Hepatocyte (in vitro differentiated cells): ENCODE results near the gene LCN1. TPM values are rescaled to one million over a fixed set of nuclear protein-coding genes. Genes with fewer than 3 reads are reported as not detected.

Experiments used
- DNase-seq: peaks from one replicate; pipeline ENCODE4 v3.0.0-alpha.2; 2016; ENCODE audit warnings: low spot score
- H2AFZ ChIP-seq: fragments of 200-600 bp; sonication (generic); 2 replicates; pipeline ENCODE4 v1.6.0; 2016; ENCODE audit warnings: antibody characterized with exemption, mild to moderate bottlenecking
- H3K27ac ChIP-seq: fragments of 200-600 bp; sonication (generic); 2 replicates; pipeline ENCODE4 v1.5.1; 2016; ENCODE audit warnings: mild to moderate bottlenecking
- H3K27me3 ChIP-seq: fragments of 200-600 bp; sonication (generic); 2 replicates; pipeline ENCODE4 v1.6.1; 2016
- H3K36me3 ChIP-seq: fragments of 200-600 bp; sonication (generic); replicated peaks from 2 replicates; pipeline ENCODE4 v1.5.1; 2016; ENCODE audit warnings: low read depth; ENCODE audit not compliant: insufficient read depth
- H3K4me1 ChIP-seq: fragments of 200-600 bp; sonication (generic); 2 replicates; pipeline ENCODE4 v1.5.1; 2016; ENCODE audit warnings: mild to moderate bottlenecking, moderate library complexity; ENCODE audit not compliant: insufficient read depth
- H3K4me2 ChIP-seq: fragments of 200-600 bp; sonication (generic); 2 replicates; pipeline ENCODE4 v1.6.0; 2016
- H3K4me3 ChIP-seq: fragments of 200-600 bp; sonication (generic); 2 replicates; pipeline ENCODE4 v1.5.1; 2016; ENCODE audit warnings: mild to moderate bottlenecking
- H3K79me2 ChIP-seq: fragments of 200-600 bp; sonication (generic); 2 replicates; pipeline ENCODE4 v1.6.0; 2017; ENCODE audit warnings: mild to moderate bottlenecking
- H3K9me2 ChIP-seq: fragments of 200-600 bp; sonication (generic); replicated peaks from 2 replicates; pipeline ENCODE4 v1.6.0; 2017; ENCODE audit warnings: mild to moderate bottlenecking; ENCODE audit not compliant: insufficient read depth
- H3K9me3 ChIP-seq: fragments of 200-600 bp; sonication (generic); 2 replicates; pipeline ENCODE4 v1.5.1; 2016; ENCODE audit warnings: low read depth, mild to moderate bottlenecking
- H4K20me1 ChIP-seq: fragments of 200-600 bp; sonication (generic); 2 replicates; pipeline ENCODE4 v1.6.0; 2016; ENCODE audit warnings: mild to moderate bottlenecking; ENCODE audit not compliant: insufficient read depth, poor library complexity, severe bottlenecking
- EZH2 ChIP-seq: fragments of 200-600 bp; sonication (generic); IDR thresholded peaks from 2 replicates; pipeline ENCODE4 v1.6.1; 2016; ENCODE audit warnings: antibody characterized with exemption, mild to moderate bottlenecking, borderline replicate concordance
- EZH2phosphoT487 ChIP-seq: fragments of 200-600 bp; sonication (generic); IDR thresholded peaks from one replicate; pipeline ENCODE4 v1.6.1; 2018; ENCODE audit warnings: antibody characterized with exemption, mild to moderate bottlenecking, low read depth, moderate library complexity; ENCODE audit not compliant: unreplicated experiment, severe bottlenecking
- WGBS: methylation state at CpG from one replicate; pipeline ENCODE4 v1.1.6; 2016; ENCODE audit warnings: low lambda C conversion rate; ENCODE audit errors: missing lambda C conversion rate; 5-methylcytosine and 5-hydroxymethylcytosine counted together
- polyA plus RNA-seq: library from polyadenylated mRNA; unstranded; fragments of >200 nt; fragmentation: Nextera tagmentation; extraction: Ambion mirVana; gene quantifications from 2 replicates; pipeline ENCODE4 v1.2.1, GENCODE V29; 2016
- total RNA-seq: library from RNA; depleted of rRNA; stranded (reverse); fragments of >200 nt; gene quantifications from 2 replicates; pipeline ENCODE4 v1.2.3, GENCODE V29; 2014
- TF ChIP-seq, protein P1 (sequence below): fragments of 200-600 bp; sonication (generic); IDR thresholded peaks from 2 replicates; pipeline ENCODE4 v1.5.1; 2016; ENCODE audit warnings: antibody characterized with exemption, mild to moderate bottlenecking; ENCODE audit not compliant: poor library complexity

LCN1 gene
- total and polyA plus RNA-seq, 2 experiments from 2014 or later: not detected

- no peak overlapping the region for H2AFZ ChIP-seq
- no peak for TF ChIP-seq EZH2phosphoT487
- TF ChIP-seq EZH2: no peak
- TF ChIP-seq, protein P1, sequence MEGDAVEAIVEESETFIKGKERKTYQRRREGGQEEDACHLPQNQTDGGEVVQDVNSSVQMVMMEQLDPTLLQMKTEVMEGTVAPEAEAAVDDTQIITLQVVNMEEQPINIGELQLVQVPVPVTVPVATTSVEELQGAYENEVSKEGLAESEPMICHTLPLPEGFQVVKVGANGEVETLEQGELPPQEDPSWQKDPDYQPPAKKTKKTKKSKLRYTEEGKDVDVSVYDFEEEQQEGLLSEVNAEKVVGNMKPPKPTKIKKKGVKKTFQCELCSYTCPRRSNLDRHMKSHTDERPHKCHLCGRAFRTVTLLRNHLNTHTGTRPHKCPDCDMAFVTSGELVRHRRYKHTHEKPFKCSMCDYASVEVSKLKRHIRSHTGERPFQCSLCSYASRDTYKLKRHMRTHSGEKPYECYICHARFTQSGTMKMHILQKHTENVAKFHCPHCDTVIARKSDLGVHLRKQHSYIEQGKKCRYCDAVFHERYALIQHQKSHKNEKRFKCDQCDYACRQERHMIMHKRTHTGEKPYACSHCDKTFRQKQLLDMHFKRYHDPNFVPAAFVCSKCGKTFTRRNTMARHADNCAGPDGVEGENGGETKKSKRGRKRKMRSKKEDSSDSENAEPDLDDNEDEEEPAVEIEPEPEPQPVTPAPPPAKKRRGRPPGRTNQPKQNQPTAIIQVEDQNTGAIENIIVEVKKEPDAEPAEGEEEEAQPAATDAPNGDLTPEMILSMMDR: no peak
- no peaks in the 10 kb centered on the region for H3K79me2 ChIP-seq
- H3K4me2 ChIP-seq: no peak overlapping the region
- H3K36me3 ChIP-seq: no peaks in the 10 kb centered on the region
- no peak overlapping the region for H3K4me3 ChIP-seq
- no peak for DNase-seq
- H3K9me3 ChIP-seq: no peaks in the 10 kb centered on the region
- H3K27ac ChIP-seq: no peak overlapping the region
- H3K27me3 ChIP-seq: no peaks in the 10 kb centered on the region
- no peaks in the 10 kb centered on the region for H4K20me1 ChIP-seq
- 72% methylated on average over 8 of the region's 8 CpGs for WGBS
- no peaks in the 10 kb centered on the region for H3K9me2 ChIP-seq
- no peaks in the 10 kb centered on the region for H3K4me1 ChIP-seq
Observed at GRCh38 chr9:135565636-135566035, 44.4 kb downstream of the LCN1 start.

GRCh38 chr9:135566552-135566951 is 45.3 kb downstream of the LCN1 start:
- Histone ChIP-seq H3K36me3 (no peaks in the 10 kb centered on the region), H2AFZ (no peak overlapping the region), H3K27me3 (no peaks in the 10 kb centered on the region), H3K9me3 (no peaks in the 10 kb centered on the region), H3K4me1 (no peaks in the 10 kb centered on the region), H3K9me2 (no peaks in the 10 kb centered on the region), H3K4me2 (no peak overlapping the region), H3K4me3 (no peak overlapping the region), H4K20me1 (no peaks in the 10 kb centered on the region), H3K27ac (no peak overlapping the region), H3K79me2 (no peaks in the 10 kb centered on the region)
- no peak for DNase-seq
- WGBS: 82% methylated on average over 10 of the region's 10 CpGs
- TF ChIP-seq EZH2 (no peak), EZH2phosphoT487 (no peak)
- TF ChIP-seq, protein P1: no peak

- no peak overlapping the region for H2AFZ ChIP-seq
- no peaks in the 10 kb centered on the region for H3K27me3 ChIP-seq
- no peak overlapping the region for H3K27ac ChIP-seq
- H3K9me2 ChIP-seq: no peaks in the 10 kb centered on the region
- DNase-seq: no peak
- no peaks in the 10 kb centered on the region for H3K9me3 ChIP-seq
- TF ChIP-seq EZH2 (no peak), EZH2phosphoT487 (no peak)
- TF ChIP-seq, protein P1: no peak
- no peaks in the 10 kb centered on the region for H3K79me2 ChIP-seq
- H4K20me1 ChIP-seq: no peaks in the 10 kb centered on the region
- 82% methylated on average over 9 of the region's 9 CpGs for WGBS
- H3K4me3 ChIP-seq: no peak overlapping the region
- no peaks in the 10 kb centered on the region for H3K36me3 ChIP-seq
- H3K4me1 ChIP-seq: no peaks in the 10 kb centered on the region
- H3K4me2 ChIP-seq: no peak overlapping the region
Observed at GRCh38 chr9:135567311-135567710, 46.1 kb downstream of the LCN1 start.

DNA sequence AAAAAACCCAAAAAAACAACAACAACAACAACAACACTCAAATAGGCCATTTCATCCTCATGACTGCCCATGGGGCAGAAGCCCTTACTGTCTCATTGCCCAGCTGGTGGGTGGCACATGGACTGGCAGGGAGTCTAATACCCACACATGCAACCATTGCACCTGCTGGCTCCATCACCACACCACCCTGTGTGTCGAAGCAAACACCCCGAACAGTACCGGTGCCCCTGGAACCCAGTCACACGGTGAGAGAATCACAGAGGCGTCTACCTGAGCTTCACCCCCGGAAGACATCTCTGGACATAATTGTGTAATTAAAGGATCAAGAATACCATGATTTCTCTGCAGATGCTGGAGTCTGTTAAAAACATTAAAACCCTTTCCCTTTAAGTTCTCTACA is 46.8 kb downstream of the LCN1 start:
- DNase-seq: no peak
- no peaks in the 10 kb centered on the region for H3K36me3 ChIP-seq
- TF ChIP-seq, protein P1: no peak
- H3K79me2 ChIP-seq: no peaks in the 10 kb centered on the region
- H4K20me1 ChIP-seq: no peaks in the 10 kb centered on the region
- H3K4me1 ChIP-seq: no peaks in the 10 kb centered on the region
- no peak overlapping the region for H3K4me3 ChIP-seq
- H3K27ac ChIP-seq: no peak overlapping the region
- no peak overlapping the region for H2AFZ ChIP-seq
- H3K27me3 ChIP-seq: no peaks in the 10 kb centered on the region
- no peak overlapping the region for H3K4me2 ChIP-seq
- H3K9me2 ChIP-seq: no peaks in the 10 kb centered on the region
- 96% methylated on average over 6 of the region's 6 CpGs for WGBS
- no peaks in the 10 kb centered on the region for H3K9me3 ChIP-seq
